ENCODE measurements around the gene RHBDD2.
"Not testable (repeated sequence)": the region's sequence is repeated elsewhere in the genome, so short reads cannot be mapped to it uniquely, and the experiment has no call there.

RHBDD2 gene

DNA sequence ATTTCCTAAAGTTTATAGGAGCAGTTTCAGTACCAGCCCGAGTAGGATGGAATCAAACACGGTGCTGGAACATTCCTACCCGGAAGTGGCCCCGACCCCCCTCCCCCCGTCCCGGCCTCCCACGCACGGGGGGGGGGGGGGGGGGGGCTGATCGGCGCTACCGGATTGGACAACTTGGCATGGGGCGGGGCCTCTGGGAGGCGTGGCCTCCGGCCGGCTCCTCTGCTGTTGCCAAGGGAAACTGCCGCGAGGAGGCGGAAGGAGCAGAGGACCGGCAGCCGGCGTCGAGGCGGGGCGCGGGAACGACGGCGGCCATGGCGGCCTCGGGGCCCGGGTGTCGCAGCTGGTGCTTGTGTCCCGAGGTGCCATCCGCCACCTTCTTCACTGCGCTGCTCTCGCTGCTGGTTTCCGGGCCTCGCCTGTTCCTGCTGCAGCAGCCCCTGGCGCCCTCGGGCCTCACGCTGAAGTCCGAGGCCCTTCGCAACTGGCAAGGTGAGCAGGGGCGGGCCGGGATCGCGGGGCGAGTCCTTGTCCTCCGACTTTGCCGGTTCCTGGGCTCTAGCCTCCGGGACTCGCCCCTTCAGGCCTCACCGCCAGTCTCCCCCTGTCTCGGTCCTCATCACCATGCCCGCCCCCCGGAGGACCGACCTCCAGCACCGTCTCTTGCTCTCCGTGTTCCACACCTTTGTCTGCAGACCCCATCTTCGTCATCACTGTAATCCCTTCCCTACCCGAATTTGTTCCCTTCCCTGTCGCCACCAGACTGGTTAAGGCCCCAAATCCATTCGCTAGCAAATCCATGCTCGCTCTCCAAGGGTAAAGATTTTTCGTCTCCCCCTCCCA is at the start of gene RHBDD2:
Gene RHBDD2 (plus strand): TSS at position 266 of the 843 bp plus-strand sequence. CDS start 49 bp downstream, at position 315.
- DNase-seq = peak; percentile 99

DNA sequence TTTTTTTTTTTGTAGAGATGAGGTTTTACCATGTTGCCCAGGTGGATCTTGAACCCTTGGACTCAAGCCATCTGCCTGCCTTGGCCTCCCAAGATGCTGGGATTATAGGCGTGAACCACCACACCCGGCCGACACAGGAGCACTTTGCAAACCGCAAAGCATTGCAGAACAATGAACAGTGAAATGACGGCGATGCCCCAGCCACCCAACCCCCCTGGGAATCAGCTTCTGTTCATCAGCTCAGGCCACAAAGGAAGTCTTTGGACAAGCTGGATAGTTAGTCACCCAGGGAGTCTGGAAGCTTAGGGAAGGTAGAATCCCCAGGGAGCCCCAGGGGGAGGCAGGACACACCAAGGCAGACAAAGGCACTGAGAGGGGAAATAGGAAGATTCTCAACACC is 49.2 kb upstream of the RHBDD2 start:
- DNase-seq = not testable (repeated sequence)

DNA sequence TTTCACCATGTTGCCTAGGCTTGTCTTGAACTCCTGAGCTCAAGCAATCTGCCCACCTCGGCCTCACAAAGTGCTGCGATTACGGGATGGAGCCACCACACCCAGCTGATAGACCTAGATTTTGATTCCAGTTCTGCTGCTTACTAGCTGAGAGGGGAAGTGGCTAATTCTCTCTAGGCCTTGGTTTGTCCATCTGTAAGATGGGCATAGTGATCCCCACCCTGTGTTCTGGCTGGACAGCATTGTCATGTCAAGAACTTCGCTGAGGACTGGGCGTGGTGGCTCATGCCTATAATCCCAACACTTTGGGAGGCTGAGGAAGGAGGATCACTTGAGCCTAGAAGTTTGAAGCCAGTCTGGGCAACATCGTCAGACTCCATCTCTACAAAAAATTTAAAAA is 47.9 kb upstream of the RHBDD2 start:
- DNase-seq = no peak

DNA sequence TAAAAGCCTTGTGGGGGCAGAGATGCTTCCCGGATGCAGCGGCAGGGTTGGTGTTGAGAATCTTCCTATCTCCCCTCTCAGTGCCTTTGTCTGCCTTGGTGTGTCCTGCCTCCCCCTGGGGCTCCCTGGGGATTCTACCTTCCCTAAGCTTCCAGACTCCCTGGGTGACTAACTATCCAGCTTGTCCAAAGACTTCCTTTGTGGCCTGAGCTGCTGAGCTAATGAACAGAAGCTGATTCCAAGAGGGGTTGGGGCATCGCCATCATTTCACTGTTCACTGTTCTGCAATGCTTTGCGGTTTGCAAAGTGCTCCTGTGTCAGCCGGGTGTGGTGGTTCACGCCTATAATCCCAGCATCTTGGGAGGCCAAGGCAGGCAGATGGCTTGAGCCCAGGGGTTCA is 45.2 kb upstream of the RHBDD2 start:
- not testable (repeated sequence) for DNase-seq

DNA sequence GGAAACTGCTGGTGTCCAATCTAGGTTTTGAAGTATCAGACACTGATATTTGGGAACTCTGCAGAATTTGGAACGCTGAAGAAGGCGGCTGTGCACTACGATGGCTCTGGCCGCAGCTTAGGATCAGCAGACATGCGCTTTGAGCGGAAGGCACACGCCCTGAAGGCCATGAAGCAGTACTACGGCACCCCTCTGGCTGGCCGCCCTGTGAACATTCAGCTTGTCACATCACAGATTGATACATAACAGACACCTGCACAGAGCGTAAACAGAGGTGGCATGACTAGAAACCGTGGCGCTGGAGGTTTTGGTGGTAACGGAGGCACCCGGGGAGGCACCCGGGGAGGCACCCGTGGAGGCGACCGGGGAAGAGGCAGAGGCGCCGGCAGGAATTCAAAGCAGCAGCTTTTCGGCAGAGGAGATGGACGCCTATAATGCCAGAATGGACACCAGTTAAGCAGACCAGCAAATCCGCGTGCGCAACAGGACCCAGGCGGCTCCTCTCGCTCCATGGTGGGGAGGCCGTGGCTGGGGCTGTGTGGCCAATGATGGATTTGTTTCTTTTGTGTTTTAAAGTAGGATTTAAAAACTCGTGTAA is 43.0 kb upstream of the RHBDD2 start:
- no peak for DNase-seq

DNA sequence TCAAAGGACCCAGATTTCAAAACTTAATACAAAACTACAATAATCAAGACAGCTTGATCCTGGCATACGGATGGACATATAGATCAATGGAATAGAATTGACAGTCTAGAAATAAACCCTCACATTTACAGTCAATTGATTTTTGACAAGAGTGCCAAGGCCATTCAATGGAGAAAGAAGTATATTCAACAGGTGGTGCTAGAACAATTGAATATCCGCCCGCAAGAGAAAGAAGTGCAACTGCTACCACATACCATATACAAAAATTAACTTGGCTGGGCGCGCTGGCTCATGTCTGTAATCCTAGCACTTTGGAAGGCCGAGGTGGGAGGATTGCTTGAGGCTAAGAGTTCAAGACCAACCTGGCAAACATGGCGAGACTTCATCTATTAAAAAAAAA is 42.0 kb upstream of the RHBDD2 start:
- DNase-seq = no peak

DNA sequence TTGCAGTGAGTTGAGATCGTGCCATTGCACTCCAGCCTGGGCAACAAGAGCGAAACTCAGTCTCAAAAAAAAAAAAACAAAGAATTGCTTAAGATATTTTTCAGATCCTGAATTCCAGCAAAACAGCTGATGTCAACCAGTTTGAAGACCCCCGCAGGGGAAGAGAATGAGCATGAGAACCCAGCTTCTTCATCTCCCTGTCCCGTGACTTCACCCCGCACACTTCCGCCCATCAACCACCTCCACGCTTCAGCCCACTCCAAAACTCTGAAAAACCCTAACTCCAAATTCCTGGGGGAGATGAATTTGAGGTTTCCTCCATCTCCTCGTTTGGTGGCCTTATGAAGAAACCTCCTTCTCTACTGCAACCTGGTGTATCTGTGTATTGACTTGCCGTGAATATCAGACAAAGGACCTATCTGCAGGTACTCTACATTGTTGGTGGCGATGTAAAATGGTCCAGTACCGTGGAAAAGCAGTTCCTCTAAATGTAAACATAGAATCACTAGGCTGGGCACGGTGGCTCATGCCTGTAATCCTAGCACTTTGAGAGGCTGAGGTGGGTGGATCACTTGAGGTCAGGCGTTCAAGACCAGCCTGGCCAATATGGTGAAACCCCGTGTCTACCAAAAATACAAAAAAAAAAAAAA is 40.4 kb upstream of the RHBDD2 start:
- not testable (repeated sequence) for DNase-seq

DNA sequence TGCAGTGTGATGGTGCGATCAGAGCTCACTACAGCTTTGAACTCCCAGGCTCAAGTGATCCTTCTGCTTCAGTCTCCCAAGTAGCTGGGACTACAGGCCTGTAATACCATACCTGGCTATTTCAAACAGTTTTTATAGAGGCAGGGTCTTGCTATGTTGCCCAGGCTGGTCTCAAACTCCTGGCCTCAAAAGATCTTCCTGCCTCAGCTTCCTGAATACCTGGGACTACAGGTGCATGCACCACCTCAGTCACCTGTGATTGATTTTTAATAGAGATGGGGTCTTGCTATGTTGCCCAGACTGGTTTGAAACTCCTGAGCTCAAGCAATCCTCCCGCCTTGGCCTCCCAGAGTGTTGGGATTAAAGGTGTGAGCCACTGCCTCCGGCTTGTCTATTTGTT is 38.8 kb upstream of the RHBDD2 start:
- no peak for DNase-seq

DNA sequence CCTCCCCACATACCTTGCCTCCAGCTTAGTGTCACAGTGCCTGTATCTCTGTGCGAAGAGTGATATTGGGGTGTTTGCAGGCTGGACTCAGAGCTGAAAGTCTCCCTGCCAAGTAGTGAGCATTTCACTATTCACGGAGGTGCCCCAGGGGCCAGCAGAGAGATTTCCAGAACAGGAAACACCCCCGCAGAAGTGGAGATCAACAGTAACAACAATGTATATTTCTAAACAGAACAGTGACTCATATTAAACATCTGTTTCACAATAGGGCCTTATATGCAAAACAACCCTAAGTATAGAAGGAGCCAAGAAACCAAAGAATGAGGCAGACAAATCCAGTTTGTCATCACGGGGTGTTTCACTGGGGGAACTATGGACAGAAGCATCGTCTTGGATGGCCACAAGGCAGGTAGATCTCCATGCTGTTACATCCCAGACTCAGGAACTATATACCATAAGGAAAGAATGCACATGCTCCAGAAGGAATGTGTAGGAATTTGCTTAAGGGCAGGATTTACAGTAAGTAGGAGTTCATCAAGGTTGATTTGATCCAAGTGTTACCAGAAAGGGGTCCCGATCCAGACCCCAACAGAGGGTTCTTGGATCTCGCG is 35.9 kb upstream of the RHBDD2 start:
- peak; percentile 69 for DNase-seq

DNA sequence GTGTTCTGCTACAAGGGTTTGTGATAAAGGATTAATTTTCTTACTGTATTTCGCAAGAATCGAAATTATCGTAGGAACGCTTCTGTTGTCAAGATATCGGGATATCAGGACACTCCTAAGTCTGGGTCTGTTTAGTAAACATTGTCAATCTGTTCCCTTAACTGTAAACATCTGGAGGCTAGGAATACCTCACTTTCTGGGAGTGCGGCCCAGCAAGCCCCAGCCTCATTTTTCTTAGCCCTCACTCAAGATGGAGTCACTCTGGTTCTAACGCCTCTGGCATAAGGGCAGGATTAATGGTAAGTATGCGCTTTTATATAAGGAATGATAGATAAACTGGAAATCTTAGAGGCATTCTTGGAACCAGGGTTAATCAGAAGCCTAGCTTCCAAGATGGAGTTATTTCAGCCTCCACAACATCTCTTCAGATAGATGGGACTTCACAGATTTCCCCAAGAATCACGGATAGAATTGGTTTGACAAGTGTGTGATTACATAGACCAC is 35.2 kb upstream of the RHBDD2 start:
- no peak for DNase-seq

DNA sequence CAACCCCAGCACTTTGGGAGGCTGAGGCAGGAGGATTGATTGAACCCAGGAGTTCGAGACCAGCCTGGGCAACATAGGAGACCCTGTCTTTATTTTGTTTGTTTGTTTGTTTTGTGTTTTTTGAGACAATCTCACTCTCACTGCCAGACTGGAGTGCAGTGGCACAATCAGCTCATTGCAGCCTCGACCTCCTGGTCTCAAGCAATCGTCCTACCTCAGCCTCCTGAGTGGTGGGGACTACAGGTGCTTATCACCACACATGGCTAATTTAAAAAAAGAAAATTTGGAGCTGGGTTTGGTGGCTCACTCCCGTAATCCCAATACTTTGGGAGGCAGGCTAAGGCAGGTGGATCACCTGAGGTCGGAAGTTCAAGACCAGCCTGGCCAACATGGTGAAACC is 34.7 kb upstream of the RHBDD2 start:
- no peak for DNase-seq

DNA sequence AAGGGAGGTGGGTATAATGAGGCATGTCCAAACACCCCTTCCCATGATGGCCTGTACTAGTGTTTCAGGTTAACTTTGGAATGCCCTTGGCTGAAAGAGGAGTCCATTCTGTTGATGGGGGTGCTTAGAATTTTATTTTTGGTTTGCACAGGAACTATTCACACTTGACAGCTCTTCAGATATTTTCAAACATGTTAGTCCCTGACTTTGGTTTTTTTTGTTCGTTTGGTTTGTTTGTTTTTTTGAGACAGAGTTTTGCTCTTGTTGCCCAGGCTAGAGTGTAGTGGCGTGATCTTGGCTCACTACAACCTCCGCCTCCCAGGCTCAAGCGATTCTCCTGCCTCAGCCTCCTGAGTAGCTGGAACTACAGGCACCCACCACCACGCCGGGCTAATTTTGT is 33.7 kb upstream of the RHBDD2 start:
- DNase-seq = not testable (repeated sequence)

DNA sequence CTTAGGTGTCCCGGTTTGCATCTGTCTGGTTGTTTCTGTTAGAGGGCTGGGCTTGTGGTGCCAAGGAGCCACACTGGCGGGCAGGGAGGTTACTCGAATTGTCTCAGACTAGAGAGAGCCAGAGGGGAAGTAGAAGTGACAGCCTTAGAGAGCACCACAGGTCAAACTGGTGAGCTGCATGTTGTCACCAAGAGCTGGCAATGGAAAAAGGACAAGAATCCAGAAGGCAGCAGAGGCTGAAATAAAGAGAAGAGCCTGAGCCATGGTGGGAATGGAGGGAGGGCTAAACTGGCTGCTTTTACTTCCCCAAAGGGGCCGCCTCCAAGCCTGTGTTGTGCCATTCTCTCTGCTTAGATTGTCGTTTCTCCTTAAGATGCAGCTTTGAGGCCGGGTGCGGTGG is 31.1 kb upstream of the RHBDD2 start:
- DNase-seq = no peak

DNA sequence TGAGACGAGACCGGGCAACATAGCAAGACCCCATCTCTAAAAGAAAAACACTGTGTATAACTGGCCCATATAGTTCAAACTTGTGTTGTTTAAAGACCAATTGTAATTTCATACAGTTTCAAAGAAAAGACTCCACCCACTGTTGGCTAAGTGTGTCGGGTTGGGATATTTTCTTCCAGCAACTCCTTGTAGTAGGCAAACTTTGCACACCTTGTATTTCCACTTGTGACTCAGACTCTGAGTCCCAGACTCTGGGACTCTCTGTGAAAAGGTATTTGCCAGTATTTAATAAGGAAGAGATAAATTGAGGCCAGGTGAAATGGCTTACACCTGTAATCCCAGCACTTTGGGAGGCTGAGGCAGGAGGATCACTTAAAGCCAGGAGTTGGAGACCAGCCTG is 29.3 kb upstream of the RHBDD2 start:
- DNase-seq = no peak

DNA sequence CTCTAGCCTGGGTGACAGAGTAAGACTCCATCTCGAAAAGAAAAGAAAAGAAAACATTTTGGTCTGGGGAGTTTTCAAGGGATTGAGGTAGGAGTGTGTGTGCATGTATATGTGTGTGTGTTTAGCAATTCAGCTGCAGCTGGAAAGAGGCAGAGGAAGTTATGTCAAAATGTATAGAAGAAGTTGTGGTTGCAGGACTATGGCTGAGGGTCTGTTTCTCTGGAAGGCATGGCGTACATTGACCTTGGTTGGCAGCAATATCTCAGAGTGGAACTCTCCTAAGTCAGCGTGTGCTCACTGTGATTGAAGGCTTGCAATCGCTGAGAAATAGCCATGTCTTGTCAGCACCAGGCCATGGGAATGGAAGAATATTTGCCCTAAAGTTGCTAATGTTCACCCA is 28.6 kb upstream of the RHBDD2 start:
- DNase-seq = no peak

DNA sequence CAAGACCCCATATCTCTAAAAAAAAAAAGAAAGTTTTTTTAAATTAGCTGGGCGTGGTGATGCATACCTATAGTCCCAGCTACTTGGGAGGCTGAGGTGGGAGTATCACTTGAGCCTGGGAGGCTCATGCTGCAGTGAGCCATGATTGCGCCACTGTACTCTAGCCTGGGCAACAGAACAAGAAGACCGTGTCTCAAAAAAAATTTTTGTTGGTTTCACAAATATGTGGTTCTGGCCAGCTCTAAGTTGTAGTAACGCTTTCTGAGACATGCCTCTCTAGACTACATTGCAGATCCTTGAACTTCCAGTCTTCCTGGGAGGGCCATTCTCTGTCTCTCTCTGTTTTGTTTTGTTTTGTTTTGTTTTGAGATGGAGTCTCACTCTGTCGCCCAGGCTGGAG is 24.6 kb upstream of the RHBDD2 start:
- no peak for DNase-seq

DNA sequence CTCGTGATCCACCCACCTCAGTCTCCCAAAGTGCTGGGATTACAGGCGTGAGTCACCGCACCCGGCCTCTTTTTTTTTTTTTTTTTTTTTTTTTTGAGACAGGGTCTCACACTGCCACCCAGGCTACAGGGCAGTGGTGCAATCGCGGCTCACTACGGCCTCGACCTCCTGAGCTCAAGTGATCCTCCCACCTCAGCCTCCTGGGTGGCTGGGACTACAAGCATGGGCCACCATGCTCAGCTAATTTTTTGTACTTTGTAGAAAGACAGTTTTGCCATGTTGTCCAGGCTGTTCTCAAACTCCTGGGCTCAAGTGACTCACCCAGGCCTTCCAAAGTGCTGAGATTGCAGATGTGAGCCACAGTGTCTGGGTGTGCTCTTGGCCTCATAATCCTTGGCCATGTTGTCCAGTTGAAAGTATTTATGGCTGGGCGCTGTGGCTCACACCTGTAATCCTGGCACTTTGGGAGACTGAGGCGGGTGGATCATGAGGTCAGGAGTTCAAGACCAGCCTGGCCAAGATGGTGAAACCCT is 24.0 kb upstream of the RHBDD2 start:
- DNase-seq = not testable (repeated sequence)

DNA sequence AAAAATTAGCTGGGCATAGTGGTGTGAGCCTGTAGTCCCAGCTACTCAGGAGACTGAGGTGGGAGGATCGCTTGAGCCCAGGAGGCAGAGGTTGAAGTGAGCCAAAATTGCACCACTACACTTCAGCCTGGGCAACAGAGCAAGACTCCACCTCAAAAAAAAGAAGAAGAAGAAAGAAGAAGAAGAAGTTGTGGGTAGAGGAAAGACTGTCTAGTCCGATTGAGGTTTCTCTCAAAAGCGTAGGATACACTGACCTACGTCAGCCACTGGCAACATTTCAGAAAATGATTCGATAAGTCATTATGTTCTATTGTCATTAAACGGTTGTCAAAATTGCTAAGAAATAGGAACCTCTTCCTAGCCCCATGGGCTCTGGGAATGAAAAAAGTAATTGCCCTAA is 22.3 kb upstream of the RHBDD2 start:
- no peak for DNase-seq

DNA sequence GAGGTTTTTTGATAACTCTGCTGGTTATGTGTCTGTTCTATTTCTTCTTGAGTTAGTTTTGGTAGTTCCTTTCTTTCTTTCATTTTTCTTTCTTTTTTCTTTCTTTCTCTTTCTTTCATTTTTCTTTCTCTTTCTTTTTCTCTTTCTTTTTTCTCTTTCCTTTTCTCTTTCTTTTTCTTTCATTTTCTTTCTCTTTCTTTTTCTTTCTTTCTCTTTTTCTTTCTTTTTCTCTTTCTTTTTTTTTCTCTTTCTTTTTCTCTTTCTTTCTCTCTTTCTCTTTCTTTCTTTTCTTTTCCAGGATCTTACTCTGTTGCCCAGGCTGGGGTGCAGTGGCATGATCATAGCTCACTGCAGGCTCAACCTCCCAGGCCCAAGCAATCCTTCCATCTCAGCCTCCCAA is 20.4 kb upstream of the RHBDD2 start:
- no peak for DNase-seq

DNA sequence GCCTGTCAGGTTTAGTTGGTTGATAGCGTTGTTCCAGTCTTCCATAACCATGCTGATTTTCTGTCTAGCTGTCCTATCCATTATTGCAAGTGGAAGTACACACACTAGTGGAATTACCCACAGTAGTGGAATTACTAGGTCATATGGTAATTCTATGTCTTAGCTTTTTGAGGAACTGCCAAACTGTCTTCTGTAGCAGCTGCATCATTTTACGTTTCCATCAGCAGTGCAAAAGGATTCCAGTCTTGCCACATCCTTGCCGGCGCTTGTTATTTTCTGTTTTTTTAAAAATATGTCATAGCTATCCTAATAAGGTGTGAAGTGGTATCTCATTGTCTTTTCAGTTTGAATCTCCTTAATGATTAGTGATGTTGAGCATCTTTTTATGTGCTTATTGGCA is 17.2 kb upstream of the RHBDD2 start:
- no peak for DNase-seq

DNA sequence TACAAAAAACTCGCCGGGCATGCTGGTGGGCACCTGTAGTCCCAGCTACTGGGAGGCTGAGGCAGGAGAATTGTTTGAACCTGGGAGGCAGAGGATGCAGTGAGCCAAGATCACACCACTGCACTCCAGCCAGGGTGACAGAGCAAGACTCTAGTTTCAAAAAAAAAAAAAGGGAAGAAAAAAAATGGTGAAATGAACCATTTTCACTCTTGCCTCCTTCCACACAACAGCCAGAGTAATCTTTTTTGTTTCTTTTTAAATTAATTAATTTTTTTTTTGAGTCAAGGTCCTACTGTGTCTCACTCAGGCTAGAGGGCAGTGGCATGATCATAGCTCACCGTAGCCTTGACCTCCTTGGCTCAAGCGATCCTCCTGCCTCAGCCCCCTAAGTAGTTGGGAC is 14.6 kb upstream of the RHBDD2 start:
- DNase-seq = not testable (repeated sequence)

DNA sequence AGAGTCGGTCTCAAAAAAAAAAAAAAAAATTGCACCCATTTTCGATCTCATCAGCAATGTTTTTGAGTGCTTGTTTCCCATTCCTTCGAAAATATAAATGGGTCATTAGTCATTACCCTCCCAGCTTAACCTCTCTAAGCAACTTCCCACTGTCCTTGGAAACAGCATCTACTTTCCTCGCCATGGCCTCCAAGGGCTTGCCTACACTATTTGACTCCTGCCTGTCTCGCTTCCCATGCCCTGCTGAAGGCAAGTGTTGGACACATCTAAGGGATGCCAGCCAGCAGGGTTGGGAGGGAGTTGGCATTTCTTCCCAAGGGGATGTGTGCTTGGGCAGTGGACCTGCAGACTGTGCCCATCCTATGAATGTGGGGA is 12.7 kb upstream of the RHBDD2 start:
- no peak for DNase-seq

Measured in activated effector memory CD4-positive, alpha-beta T cell treated with anti-CD3 and anti-CD28 coated beads, Interleukin-2, amount 50 U/mL, for 16 hours (primary cell).